ENCODE results near the gene TNPO3.

DNA sequence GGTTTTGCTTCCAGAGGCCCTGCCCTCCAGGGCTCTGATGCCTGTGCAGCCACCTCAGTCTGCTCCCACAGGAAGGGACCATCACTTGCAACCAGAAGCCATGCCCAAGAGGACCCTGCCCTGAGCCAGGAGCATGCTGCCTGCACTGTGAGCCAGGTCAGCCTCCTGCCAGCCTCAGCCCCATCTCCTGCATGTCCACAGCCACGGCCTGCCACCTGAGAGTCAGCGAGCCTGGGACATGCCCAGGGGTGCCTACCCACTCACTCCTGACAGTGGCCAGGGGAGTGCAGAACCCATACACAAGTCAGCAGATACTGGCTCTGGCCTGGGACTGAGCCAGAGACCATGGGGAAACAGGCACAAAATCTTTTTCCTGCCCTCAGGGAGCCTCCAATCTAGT is 137.8 kb downstream of the TNPO3 start:
- TF ChIP-seq, protein P1, sequence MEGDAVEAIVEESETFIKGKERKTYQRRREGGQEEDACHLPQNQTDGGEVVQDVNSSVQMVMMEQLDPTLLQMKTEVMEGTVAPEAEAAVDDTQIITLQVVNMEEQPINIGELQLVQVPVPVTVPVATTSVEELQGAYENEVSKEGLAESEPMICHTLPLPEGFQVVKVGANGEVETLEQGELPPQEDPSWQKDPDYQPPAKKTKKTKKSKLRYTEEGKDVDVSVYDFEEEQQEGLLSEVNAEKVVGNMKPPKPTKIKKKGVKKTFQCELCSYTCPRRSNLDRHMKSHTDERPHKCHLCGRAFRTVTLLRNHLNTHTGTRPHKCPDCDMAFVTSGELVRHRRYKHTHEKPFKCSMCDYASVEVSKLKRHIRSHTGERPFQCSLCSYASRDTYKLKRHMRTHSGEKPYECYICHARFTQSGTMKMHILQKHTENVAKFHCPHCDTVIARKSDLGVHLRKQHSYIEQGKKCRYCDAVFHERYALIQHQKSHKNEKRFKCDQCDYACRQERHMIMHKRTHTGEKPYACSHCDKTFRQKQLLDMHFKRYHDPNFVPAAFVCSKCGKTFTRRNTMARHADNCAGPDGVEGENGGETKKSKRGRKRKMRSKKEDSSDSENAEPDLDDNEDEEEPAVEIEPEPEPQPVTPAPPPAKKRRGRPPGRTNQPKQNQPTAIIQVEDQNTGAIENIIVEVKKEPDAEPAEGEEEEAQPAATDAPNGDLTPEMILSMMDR (IDR thresholded peaks at IDR 0.05) = no peak
- no peak for TF ChIP-seq POLR2AphosphoS5 (IDR thresholded peaks at IDR 0.05)

All from upper lobe of left lung (tissue), 4 donors.